22Rv1 (cell line): ENCODE measurements around the gene LDLRAD4.

ENCODE experiments used
- CTCF ChIP-seq: fragments of 450-650 bp; IDR thresholded peaks from 2 replicates; pipeline ENCODE4 v1.5.1; 2017; ENCODE audit warnings: mild to moderate bottlenecking
- ZFX ChIP-seq: fragments of 450-650 bp; IDR thresholded peaks from 2 replicates; pipeline ENCODE4 v1.6.1; 2017; ENCODE audit warnings: antibody characterized with exemption, borderline replicate concordance

GRCh38 chr18:13223311-13224143 lies 5.0 kb downstream of the LDLRAD4 start:
- no peak for TF ChIP-seq CTCF
- no peak for TF ChIP-seq ZFX
